Bone marrow (tissue), 2 donors: ENCODE results near the gene MLLT3.

Experiments
- DNase-seq, 2 donors: peaks; one replicate each; lab custom pipeline; 2025; lab: John Stamatoyannopoulos, UW

MLLT3 gene

GRCh38 chr9:20625003-20625349 is 2.7 kb upstream of the MLLT3 start:
- no peak for DNase-seq

- DNase-seq, result peak in 1 of 2 donors; percentile 66
Measured at GRCh38 chr9:20624201-20625002, 2.1 kb upstream of the MLLT3 start.

- DNase-seq, result no peak
Measured at GRCh38 chr9:20623748-20624124, 1.4 kb upstream of the MLLT3 start.

GRCh38 chr9:20623021-20623747 is 885 bp upstream of the MLLT3 start:
- peak in 1 of 2 donors; percentile 56 for DNase-seq

- peak; percentile 40 to 85 for DNase-seq
Measured at GRCh38 chr9:20621471-20622329, 599 bp downstream of the MLLT3 start.

GRCh38 chr9:20620650-20621470 is 1.4 kb downstream of the MLLT3 start:
- no peak for DNase-seq

GRCh38 chr9:20619487-20620200 is 2.7 kb downstream of the MLLT3 start:
- DNase-seq, result peak in 1 of 2 donors; percentile 60

GRCh38 chr9:20618361-20618802 is 3.9 kb downstream of the MLLT3 start:
- no peak for DNase-seq

GRCh38 chr9:20616808-20617207 is 5.5 kb downstream of the MLLT3 start:
- DNase-seq, result no peak

- DNase-seq, result no peak
Measured at GRCh38 chr9:20614602-20615216, 7.6 kb downstream of the MLLT3 start.

GRCh38 chr9:20611691-20612287 is 10.5 kb downstream of the MLLT3 start:
- DNase-seq, result no peak

- DNase-seq, result no peak
Measured at GRCh38 chr9:20610591-20610990, 11.7 kb downstream of the MLLT3 start.

- DNase-seq, result no peak
Measured at GRCh38 chr9:20608582-20608981, 13.7 kb downstream of the MLLT3 start.

GRCh38 chr9:20606652-20607051 is 15.6 kb downstream of the MLLT3 start:
- peak in 1 of 2 donors; percentile 32 for DNase-seq

- DNase-seq, result peak in 1 of 2 donors; percentile 11
Measured at GRCh38 chr9:20604562-20604961, 17.7 kb downstream of the MLLT3 start.

- no peak for DNase-seq
Measured at GRCh38 chr9:20603524-20604268, 18.6 kb downstream of the MLLT3 start.

GRCh38 chr9:20601292-20601691 is 21.0 kb downstream of the MLLT3 start:
- no peak for DNase-seq

- no peak for DNase-seq
Measured at GRCh38 chr9:20599195-20599594, 23.1 kb downstream of the MLLT3 start.

- no peak for DNase-seq
Measured at GRCh38 chr9:20598367-20598766, 23.9 kb downstream of the MLLT3 start.
